CD4-positive, alpha-beta T cell treated with Interleukin-1 beta for 1 hour (primary cell): Measurements from ENCODE around the gene LIPC.
"Not testable (repeated sequence)": the region's sequence is repeated elsewhere in the genome, so short reads cannot be mapped to it uniquely, and the experiment has no call there.

Experiments
- DNase-seq, 2 donors: peaks; one replicate each; pipeline ENCODE4 v3.0.0-alpha.2; 2020 to 2022

LIPC gene

DNA sequence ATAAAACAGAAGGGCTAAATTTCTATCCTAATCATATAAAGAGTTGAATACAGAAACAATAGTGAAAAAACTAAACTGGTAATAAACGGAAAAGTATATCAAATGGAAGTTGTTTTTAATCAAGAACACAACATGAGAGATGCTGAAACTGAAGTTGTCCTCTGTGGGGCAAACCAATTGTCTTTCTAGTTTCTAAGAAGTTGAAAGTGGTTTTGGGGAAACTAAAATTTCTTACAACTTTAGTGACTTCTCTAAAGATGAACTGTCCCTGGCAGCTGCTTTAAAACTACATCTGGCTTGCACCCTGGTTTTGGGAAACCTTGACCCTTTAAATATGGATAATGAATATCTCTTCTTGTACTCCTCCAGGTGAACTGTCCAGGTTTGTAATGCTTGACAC lies 162.1 kb downstream of the LIPC start:
- DNase-seq = no peak

DNA sequence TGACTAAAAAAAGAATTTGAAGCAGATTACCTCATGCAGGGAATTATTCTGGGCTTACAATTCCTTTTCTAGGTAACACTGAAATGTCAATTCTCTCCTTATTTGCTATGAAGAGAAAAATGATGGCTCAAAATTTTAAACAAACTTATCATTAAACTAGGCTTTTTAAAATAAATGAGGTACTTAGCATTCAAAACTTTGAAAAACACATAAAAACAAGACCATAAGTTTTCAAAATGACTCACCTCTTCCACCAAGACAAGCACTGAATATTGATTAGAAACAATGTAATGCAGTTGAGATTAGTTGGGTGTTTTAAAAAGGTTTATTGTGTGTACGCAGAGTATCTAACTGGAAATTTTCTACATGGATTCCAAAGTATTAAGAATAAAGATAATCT lies 163.1 kb downstream of the LIPC start:
- no peak for DNase-seq

DNA sequence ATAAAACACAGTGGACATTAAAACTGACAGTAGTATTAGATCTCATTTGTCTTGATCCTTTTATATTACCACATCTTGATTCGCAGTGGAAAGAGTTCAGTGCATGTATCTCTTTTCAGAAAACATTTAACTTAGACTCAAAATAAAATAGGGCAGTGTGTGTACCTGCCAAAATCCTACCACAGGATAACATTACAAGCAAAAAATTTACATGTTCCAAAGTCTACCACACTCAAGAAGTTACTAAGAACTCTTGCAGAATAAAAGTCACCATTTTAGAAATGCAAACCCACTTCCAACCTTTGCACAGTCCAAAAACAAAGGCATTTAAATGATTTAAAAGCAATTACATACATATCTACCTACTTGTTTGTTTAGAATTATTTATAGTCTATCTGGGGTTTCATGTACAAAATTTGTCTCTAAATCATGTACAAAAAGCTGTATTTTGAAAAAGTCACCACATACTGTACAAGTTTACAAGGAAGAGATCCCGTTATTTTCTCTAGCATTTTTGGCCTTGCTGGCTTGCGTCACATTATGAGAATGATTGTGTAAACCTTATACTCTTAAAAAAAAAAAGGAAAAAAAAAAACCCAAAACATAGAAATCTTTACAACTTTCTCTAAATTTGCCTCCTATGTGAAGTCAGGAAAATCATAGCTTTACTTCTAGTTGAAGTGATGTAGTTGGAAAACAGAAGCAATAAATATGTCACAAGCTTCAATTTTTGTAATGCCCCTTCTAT lies 163.9 kb downstream of the LIPC start:
- no peak for DNase-seq

DNA sequence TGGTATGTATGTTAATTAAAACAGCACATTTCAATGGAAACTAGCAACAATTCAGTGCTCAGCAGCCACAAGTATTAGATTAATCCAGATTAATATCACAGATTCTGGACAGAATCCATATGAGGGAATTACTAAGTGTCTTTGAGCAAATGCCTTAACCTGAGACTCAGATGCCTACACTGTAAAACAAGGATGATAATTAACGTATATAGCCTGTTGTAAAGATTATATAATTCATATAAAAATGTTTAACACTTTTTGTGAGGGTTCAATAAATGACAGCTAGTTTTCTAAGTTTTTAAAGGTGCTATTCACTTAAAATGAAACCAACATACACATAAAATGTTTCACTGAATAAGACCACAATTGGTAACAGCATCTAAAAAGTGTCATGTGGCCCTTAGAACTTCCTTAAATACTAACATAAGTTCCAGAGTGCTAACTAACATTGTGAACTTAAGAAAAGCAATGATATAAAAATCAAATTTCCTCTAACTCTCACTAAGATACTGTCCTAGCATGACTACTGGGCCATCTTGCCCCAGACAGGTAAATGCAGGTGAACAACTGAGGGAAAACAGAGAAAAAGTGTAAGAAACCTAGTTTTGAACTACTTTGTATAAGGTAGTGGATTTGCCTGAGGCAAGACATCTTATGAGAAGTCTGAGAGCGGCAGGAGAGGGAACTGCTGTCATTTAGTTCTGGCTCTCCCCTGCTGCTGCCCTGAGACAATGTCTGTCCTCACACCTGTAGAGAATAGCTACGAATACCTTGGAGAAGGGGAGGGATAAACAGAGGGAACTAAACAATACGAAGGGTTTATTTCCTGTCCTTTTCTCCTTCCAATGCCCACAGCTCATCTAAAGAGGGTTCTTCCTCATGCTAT lies 166.4 kb downstream of the LIPC start:
- DNase-seq = no peak

DNA sequence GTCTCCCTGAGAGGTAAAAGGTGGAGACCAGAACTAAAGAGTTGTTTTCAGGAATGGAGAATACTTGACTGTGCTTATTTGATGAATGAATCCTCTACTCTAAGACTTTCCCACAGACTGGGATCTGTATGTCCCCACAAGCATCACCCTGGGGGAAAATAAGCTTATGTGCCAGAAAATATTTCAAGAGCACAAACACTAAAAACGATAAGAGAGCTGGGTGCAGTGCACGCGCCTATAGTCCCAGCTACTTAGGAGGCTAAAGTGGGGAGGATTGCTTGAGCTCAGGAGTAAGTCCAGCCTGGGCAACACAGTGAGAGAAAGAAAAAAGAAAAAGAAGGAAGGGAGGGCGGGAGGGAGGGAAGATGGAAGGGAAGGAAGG lies 167.0 kb downstream of the LIPC start:
- no peak for DNase-seq

DNA sequence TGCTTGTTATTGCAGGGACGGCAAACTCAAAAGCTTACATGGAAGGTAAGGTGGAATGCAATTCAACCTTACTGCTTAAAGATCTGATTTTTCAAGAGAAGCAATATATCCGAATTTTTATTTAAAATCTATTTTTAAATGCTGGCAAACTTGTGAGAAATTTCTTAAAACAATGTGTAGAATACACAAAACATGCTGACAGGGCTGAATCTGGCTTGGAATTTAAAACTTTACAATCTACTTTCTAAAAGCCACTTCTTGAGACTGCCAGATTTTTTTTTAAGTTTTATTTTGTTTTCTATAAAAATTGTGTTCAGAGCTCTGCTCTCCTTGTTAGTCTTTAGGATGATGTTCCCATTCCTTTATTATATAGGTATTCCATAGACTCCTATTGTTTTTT lies 171.0 kb downstream of the LIPC start:
- DNase-seq = no peak

DNA sequence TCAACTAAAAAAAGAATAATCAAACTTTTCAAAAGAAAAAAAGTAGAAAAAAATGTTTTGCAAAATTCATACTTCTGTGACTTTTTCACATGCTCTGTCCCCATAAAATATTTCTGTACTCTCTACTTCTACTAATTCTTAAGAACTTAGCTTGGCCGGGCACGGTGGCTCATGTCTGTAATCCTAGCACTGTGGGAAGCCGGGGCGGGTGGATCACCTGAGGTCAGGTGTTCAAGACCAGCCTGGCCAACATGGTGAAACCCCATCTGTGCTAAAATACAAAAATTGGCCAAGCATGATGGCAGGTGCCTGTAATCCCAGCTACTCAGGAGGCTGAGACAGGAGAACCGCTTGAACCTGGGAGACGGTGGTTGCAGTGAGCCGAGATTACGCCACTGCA lies 172.1 kb downstream of the LIPC start:
- DNase-seq = not testable (repeated sequence)

DNA sequence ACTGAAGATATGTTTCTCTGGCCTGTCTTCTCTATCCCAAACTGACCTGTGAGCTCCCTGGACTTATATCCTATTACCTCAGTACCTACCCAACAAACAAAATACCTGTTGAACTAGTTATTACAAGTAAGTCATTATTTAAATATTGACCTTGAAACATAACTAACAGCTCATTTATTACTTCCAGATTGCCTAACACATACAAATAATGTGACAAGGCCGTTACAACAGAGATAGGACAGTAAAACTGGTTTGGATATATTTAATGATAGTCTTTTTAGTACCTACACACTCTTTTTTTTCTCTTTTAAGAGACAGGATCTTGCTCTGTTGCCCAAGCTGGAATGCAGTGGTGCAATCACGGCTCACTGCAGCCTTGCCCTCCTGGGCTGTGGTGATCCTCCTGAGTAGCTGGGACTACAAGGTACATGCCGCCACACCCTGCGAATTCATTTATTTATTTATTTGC lies 172.7 kb downstream of the LIPC start:
- DNase-seq = no peak

DNA sequence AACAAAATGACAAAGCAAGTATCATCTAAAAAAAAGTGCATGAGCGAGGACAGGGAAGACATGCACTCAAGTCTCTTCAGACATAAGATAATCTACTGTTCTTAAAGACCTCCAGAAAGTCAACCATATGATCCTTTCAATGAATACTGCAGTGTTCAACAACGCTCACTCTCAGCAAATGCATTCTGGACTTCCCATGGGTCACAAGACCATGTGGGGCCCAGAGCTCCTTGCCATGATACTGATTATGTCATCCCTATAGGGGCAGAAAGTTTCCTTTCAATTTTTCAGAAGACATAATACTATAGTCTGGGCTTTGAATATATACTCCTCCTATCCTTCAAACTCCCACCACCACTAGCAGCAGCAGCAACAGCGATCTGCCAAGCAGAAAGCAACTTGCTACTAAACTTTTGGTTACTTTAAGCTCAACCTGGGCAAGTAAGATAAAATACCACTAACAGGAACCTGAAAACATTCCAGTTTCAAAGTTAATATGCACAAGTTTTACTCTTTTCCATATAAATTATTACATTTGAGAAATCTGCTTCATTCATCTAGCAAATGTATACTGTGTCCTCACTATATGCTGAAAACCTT lies 174.2 kb downstream of the LIPC start:
- no peak for DNase-seq

DNA sequence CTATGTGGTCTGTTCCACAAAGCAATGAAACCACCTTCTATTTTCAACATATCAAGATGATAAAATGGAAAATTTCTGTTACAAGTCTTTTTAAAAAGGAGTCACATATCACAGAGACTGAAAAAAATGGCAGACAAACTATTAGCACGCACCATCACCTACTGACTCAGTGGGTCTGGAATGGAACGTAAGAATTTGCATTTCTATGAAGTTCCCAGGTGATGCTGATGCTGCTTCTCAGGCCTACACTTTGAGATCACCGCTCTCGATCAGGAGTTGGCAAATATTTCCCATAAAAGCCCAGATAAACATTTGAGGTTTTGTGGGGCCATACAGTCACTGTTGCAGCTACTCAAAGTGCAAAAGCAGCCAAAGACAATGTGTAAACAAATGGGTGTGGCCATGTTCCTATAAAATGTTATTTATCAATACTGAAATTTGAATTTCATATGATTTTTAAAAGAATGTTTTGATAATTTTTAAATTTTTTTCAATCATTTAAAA lies 174.8 kb downstream of the LIPC start:
- no peak for DNase-seq

DNA sequence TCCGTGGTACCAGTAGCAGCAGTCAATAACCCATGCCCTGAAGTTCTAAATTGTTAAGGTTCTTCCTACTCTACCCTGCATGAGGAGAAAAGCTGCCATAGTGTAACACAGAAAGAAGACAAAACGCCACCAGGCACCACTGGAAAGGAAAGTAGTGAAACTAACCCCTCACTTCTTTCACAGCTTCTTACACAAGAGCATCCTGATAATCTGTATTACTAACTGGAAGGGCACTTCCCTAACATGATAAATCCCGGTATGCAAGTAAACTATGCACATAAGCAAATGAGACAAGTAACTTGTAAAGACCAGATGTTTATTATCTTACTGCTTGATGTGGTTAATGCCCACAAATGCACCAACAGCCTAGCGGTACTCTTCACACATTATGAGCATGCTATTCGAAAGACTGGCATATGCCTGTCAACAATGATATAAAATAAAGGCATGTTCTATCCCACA lies 176.4 kb downstream of the LIPC start:
- peak in 1 of 2 donors; percentile 31 for DNase-seq

DNA sequence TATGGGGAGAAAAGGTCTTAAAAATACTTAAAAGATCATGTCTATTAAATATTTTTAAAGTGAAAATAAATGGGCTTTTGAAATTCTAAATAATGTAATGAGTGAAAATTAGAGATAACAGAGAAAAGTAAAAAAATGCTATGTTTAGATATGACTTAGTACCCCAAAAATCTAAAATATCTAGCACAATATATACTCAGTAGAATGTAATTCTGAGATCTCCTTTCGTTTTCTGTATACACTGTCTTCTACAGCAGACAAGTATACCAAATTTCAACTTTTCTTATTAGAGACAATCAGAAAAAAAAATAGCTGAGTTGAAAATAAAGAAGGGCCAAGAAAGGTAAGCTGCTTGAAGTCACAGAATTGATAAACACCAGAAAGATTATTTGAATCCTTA lies 176.9 kb downstream of the LIPC start:
- no peak for DNase-seq

DNA sequence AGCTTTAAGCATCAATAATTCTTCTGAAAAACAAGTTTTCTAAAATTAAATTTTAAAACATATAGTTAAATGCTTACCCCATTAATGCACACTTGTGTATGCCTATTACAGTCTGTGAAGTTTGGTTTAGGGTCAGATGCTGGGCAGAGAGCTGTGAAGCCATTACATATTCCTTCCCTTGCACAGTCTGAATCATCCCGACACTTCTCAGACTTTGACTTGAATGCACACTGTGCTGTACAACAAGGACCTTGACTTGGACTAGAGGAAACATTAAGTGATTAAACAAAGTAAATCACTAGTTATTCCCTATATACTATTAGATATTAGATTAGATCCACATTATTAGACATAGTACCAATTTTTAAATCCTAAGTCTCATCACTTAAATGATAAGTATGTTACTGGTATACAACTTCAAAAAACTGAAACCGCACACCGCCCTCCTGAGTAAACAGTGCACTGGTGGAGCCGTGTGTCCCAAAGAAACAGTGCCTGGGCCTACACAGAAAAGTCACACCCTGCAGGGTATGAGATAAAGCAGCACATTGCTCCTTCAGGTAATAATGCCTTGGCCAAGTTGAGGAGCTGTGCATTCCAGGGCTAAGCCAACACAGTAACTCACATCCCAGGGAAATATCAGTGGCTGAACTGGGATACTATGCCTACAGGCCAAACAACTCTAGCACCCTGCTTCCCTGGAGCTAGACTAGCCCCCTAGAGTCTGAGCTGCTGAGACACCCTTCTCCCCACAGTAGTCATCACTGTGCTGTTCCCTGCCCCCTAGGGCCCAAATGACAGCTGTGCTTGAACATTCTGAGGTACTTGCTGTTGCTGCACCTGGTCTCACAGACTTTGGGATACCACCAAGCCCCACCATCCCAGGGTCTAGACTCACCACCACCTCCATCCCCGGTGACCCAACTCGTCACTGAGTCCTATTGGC lies 180.2 kb downstream of the LIPC start:
- no peak for DNase-seq

DNA sequence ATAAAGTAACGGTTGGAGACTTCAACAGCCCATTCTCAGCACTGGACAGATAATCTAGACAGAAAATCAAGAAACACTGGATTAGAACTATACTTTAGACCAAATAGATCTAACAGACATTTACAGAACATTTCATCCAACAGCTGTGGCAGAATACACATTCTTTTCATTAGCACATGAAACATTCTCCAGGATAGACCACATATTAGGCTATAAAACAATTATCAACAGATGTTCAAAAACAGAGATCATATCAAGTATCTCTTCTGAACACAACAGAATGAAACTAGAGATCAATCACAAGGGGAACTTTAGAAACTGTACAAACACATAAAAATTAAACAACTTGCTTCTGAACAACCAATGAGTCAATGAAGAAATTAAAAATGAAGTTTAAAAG lies 184.4 kb downstream of the LIPC start:
- DNase-seq = no peak
